K562 (cell line): ENCODE data around the gene TOR1AIP1. TPM values are rescaled to one million over a fixed set of nuclear protein-coding genes. Genes with fewer than 3 reads are reported as not detected.
A peak's percentile ranks its signal among the peaks of the same experiment; 100 is the strongest.

Experiments used
- BACH1 ChIP-seq: fragments of 200-800 bp; sonication (Bioruptor generic); IDR thresholded peaks from 2 replicates; pipeline ENCODE4 v1.6.1; 2016; ENCODE audit warnings: missing genetic modification characterization, missing compliant biosample characterization
- CBX8 ChIP-seq: fragments of 200-600 bp; sonication (generic); IDR thresholded peaks from 2 replicates; pipeline ENCODE4 v1.6.1; 2012; ENCODE audit warnings: borderline replicate concordance, mixed run types, low read depth, mild to moderate bottlenecking, moderate library complexity, mixed read lengths, low read length, control low read depth, inconsistent platforms; ENCODE audit not compliant: poor library complexity, severe bottlenecking; ENCODE audit errors: extremely low read depth
- ETV5 ChIP-seq: sonication (generic); formaldehyde crosslinking; IDR thresholded peaks from 2 replicates; pipeline ENCODE4 v1.4.0; 2020; ENCODE audit warnings: low read depth, mild to moderate bottlenecking, missing genetic modification reagents
- FIP1L1 ChIP-seq: fragments of 200-400 bp; formaldehyde crosslinking; IDR thresholded peaks from 2 replicates; pipeline ENCODE4 v1.6.1; 2018; ENCODE audit warnings: mild to moderate bottlenecking, low read depth, low read length; ENCODE audit not compliant: poor library complexity, severe bottlenecking
- GABPB2 ChIP-seq: fragments of 250-450 bp; sonication (Bioruptor Pico); conservative IDR thresholded peaks from 2 replicates; pipeline ENCODE4 v1.5.1; 2021; ENCODE audit warnings: mild to moderate bottlenecking
- ILK ChIP-seq: fragments of 450-650 bp; IDR thresholded peaks from 2 replicates; pipeline ENCODE4 v1.6.1; 2016; ENCODE audit warnings: missing genetic modification characterization, low read depth, mild to moderate bottlenecking, missing compliant biosample characterization, moderate library complexity, borderline replicate concordance
- KDM1A ChIP-seq, 2 experiments: fragments of 450-650 bp; IDR thresholded peaks; 2 replicates each; pipeline ENCODE4 v1.6.1; 2016; ENCODE audit warnings: mild to moderate bottlenecking in 2 of 2
- MCM7 ChIP-seq, 2 experiments: fragments of 450-650 bp; IDR thresholded peaks; 2 replicates each; pipeline ENCODE4 v1.6.1; 2016 to 2018
- SMAD1 ChIP-seq: fragments of 150-350 bp; IDR thresholded peaks from 2 replicates; pipeline ENCODE4 v1.6.1; 2014; ENCODE audit warnings: low read length, low read depth; ENCODE audit not compliant: partially characterized antibody
- TAF7 ChIP-seq: fragments of 450-650 bp; IDR thresholded peaks from 2 replicates; pipeline ENCODE4 v1.6.1; 2016; ENCODE audit warnings: missing genetic modification characterization, missing compliant biosample characterization
- TRIM28 ChIP-seq: fragments of 450-650 bp; IDR thresholded peaks from 2 replicates; pipeline ENCODE4 v1.6.1; 2017
- ZFP1 ChIP-seq: fragments of 450-650 bp; formaldehyde crosslinking; IDR thresholded peaks from 2 replicates; pipeline ENCODE4 v1.4.0; 2020; ENCODE audit warnings: mild to moderate bottlenecking, mixed read lengths
- ZNF23 ChIP-seq: fragments of 250-450 bp; sonication (Bioruptor Pico); IDR thresholded peaks from 2 replicates; pipeline ENCODE4 v1.4.0; 2020; ENCODE audit warnings: mild to moderate bottlenecking
- polyA plus RNA-seq, 8 experiments: library from polyadenylated mRNA; depleted of rRNA in 4 of 8; stranded (reverse) in 5 of 8; unstranded in 3 of 8; fragments of >200 nt; fragmentation: Nextera tagmentation in 2 of 8; fragmentation: Illumina TruSeq in 1 of 8; extraction: Ambion mirVana in 2 of 8; extraction: Trizol in 1 of 8; gene quantifications; 2 replicates each; pipeline versions ENCODE4 v1.2.1 to v1.2.3, GENCODE V29; 2011 to 2014; ENCODE audit warnings: inconsistent platforms in 1 of 8, missing spikeins in 1 of 8
- total RNA-seq, 7 experiments: library from RNA; depleted of rRNA in 6 of 7; stranded (reverse); fragments of >200 nt in 6 of 7; fragmentation: Illumina TruSeq in 2 of 7; extraction: Trizol in 2 of 7; gene quantifications; 2 replicates each; pipeline versions ENCODE4 v1.2.1 to v1.2.3, GENCODE V29; 2011 to 2021; ENCODE audit warnings: low replicate concordance in 1 of 7
- TF ChIP-seq, protein P1 (sequence below): fragments of 450-650 bp; IDR thresholded peaks from 2 replicates; pipeline ENCODE4 v1.6.1; 2016; ENCODE audit warnings: mild to moderate bottlenecking
- TF ChIP-seq, protein P2 (sequence below): sonication (generic); formaldehyde crosslinking; IDR thresholded peaks from 2 replicates; pipeline ENCODE4 v1.8.0; 2023; ENCODE audit warnings: mild to moderate bottlenecking, missing genetic modification reagents
- TF ChIP-seq, protein P3 (sequence below): IDR thresholded peaks from 2 replicates; pipeline ENCODE4 v1.6.1; 2012; ENCODE audit warnings: low read depth, low read length, improper control_type of control experiment, borderline replicate concordance
- TF ChIP-seq, protein P4 (sequence below): fragments of 450-650 bp; formaldehyde crosslinking; conservative IDR thresholded peaks from 2 replicates; pipeline ENCODE4 v1.4.0; 2022; ENCODE audit warnings: mild to moderate bottlenecking, missing genetic modification characterization
- TF ChIP-seq, protein P5 (sequence below): sonication (generic); formaldehyde crosslinking; IDR thresholded peaks from 2 replicates; pipeline ENCODE4 v1.8.0; 2022; ENCODE audit warnings: mild to moderate bottlenecking, missing genetic modification reagents, borderline replicate concordance

TOR1AIP1 gene
- total and polyA plus RNA-seq, 9 of the 15 experiments (the other 6 are each of a cell fraction or from before 2014, with no cell fraction given), result 18.1 to 46.9 (median 35.5) TPM

DNA sequence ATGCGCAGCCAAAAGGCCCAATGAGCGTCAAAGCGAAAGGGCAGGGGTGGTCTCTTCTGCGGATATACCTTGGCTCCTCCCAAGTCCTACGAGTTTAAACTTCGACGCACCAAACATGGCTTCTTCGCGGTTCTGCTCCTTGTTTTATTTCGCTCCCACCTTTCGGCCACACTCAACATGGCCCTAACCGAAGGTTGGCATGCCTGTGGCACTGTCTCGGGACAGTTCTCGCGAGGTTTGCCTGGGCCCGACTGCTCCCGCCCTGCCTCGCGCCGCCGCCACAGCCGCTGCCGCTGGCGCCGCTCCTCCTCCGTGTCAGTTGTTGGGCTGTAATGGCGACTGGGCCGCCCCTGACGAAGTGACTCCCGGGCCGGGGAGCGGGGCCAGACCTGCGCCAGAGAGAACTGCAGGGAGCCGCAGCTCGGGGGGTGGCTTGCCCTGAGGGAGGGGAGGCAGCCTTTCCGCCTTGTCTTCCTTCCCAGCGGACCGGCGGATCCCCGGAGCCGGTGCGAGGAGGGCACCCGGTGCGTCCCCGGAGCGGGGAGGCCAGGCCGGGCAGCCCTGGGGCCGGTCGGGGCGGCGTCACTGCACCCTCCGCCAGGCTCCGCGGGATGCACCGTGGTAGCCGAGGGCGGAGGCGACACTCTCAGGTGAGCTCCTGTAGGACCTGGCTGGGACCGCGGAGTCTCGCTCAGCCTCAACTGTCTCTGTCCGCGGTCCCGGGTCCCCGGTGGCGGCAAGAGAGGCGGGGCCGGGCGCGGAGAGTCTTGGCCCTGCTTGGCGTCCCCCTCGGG, 72.6 kb downstream of the TOR1AIP1 start, which contains the start of gene CEP350 (continued):
- TF ChIP-seq, protein P1, sequence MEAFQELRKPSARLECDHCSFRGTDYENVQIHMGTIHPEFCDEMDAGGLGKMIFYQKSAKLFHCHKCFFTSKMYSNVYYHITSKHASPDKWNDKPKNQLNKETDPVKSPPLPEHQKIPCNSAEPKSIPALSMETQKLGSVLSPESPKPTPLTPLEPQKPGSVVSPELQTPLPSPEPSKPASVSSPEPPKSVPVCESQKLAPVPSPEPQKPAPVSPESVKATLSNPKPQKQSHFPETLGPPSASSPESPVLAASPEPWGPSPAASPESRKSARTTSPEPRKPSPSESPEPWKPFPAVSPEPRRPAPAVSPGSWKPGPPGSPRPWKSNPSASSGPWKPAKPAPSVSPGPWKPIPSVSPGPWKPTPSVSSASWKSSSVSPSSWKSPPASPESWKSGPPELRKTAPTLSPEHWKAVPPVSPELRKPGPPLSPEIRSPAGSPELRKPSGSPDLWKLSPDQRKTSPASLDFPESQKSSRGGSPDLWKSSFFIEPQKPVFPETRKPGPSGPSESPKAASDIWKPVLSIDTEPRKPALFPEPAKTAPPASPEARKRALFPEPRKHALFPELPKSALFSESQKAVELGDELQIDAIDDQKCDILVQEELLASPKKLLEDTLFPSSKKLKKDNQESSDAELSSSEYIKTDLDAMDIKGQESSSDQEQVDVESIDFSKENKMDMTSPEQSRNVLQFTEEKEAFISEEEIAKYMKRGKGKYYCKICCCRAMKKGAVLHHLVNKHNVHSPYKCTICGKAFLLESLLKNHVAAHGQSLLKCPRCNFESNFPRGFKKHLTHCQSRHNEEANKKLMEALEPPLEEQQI, result no peak
- no peak for TF ChIP-seq TRIM28
- no peak; the same call in 1 of the 2 replicates for TF ChIP-seq BACH1
- TF ChIP-seq, protein P2, sequence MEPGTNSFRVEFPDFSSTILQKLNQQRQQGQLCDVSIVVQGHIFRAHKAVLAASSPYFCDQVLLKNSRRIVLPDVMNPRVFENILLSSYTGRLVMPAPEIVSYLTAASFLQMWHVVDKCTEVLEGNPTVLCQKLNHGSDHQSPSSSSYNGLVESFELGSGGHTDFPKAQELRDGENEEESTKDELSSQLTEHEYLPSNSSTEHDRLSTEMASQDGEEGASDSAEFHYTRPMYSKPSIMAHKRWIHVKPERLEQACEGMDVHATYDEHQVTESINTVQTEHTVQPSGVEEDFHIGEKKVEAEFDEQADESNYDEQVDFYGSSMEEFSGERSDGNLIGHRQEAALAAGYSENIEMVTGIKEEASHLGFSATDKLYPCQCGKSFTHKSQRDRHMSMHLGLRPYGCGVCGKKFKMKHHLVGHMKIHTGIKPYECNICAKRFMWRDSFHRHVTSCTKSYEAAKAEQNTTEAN (CRISPR knock-in tag), result peak; percentile 5; the same call in 1 of the 2 replicates
- TF ChIP-seq, protein P3, sequence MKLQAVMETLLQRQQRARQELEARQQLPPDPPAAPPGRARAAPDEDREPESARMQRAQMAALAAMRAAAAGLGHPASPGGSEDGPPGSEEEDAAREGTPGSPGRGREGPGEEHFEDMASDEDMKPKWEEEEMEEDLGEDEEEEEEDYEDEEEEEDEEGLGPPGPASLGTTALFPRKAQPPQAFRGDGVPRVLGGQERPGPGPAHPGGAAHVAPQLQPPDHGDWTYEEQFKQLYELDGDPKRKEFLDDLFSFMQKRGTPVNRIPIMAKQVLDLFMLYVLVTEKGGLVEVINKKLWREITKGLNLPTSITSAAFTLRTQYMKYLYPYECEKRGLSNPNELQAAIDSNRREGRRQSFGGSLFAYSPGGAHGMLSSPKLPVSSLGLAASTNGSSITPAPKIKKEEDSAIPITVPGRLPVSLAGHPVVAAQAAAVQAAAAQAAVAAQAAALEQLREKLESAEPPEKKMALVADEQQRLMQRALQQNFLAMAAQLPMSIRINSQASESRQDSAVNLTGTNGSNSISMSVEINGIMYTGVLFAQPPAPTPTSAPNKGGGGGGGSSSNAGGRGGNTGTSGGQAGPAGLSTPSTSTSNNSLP, result 0 out of 2 replicates have a peak, but pooled peaks have one; percentile 8
- TF ChIP-seq, protein P4, sequence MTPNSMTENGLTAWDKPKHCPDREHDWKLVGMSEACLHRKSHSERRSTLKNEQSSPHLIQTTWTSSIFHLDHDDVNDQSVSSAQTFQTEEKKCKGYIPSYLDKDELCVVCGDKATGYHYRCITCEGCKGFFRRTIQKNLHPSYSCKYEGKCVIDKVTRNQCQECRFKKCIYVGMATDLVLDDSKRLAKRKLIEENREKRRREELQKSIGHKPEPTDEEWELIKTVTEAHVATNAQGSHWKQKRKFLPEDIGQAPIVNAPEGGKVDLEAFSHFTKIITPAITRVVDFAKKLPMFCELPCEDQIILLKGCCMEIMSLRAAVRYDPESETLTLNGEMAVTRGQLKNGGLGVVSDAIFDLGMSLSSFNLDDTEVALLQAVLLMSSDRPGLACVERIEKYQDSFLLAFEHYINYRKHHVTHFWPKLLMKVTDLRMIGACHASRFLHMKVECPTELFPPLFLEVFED (CRISPR knock-in tag), result peak; percentile 64; the same call in 1 of the 2 replicates
- TF ChIP-seq ETV5 (CRISPR knock-in tag), result peak; percentile 49; the same call in 1 of the 2 replicates
- TF ChIP-seq MCM7 (IDR thresholded peaks at IDR 0.05), result no peak
- no peak; the same call in 1 of the 2 replicates for TF ChIP-seq GABPB2 (CRISPR knock-in tag)
- TF ChIP-seq, protein P5, sequence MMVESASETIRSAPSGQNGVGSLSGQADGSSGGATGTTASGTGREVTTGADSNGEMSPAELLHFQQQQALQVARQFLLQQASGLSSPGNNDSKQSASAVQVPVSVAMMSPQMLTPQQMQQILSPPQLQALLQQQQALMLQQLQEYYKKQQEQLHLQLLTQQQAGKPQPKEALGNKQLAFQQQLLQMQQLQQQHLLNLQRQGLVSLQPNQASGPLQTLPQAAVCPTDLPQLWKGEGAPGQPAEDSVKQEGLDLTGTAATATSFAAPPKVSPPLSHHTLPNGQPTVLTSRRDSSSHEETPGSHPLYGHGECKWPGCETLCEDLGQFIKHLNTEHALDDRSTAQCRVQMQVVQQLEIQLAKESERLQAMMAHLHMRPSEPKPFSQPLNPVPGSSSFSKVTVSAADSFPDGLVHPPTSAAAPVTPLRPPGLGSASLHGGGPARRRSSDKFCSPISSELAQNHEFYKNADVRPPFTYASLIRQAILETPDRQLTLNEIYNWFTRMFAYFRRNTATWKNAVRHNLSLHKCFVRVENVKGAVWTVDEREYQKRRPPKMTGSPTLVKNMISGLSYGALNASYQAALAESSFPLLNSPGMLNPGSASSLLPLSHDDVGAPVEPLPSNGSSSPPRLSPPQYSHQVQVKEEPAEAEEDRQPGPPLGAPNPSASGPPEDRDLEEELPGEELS, result peak; percentile 47
- peak; percentile 95 for TF ChIP-seq TAF7 (tag)
- peak; percentile 85 for TF ChIP-seq FIP1L1
- no peak for TF ChIP-seq CBX8
- peak; percentile 46 for TF ChIP-seq SMAD1
- no peak for TF ChIP-seq ILK
- TF ChIP-seq KDM1A (IDR thresholded peaks at IDR 0.05), result no peak
- TF ChIP-seq ZNF23 (CRISPR knock-in tag), result no peak
- no peak for TF ChIP-seq ZFP1
